GM06990 (cell line): Measurements from ENCODE around the gene CD99L2.

Experiments
- DNase-seq: peaks from one replicate; pipeline ENCODE4 v3.0.0-alpha.2; 2011; ENCODE audit not compliant: insufficient read length; ENCODE audit errors: extremely low read depth
- H3K27me3 ChIP-seq: replicated peaks from 2 replicates; pipeline ENCODE4 v1.6.0; 2011; ENCODE audit warnings: low read length; ENCODE audit not compliant: control insufficient read depth, insufficient read depth
- H3K36me3 ChIP-seq: 2 replicates; pipeline ENCODE4 v1.5.1; 2011; ENCODE audit warnings: low read length; ENCODE audit not compliant: control insufficient read depth, insufficient read depth
- H3K4me3 ChIP-seq: replicated peaks from 2 replicates; pipeline ENCODE4 v1.5.1; 2011; ENCODE audit warnings: low read depth, mild to moderate bottlenecking, control low read depth, low read length
- CTCF ChIP-seq: IDR thresholded peaks from 2 replicates; pipeline ENCODE4 v1.5.1; 2011; ENCODE audit warnings: low read length, control low read depth, mild to moderate bottlenecking, inconsistent platforms; ENCODE audit not compliant: insufficient read depth, poor library complexity, severe bottlenecking

The CD99L2 gene

GRCh38 chrX:150842198-150842685, 56.2 kb downstream of the CD99L2 start:
- no peak for TF ChIP-seq CTCF
- Histone ChIP-seq H3K36me3 (no peaks in the 10 kb centered on the region), H3K27me3 (no peaks in the 10 kb centered on the region), H3K4me3 (no peak overlapping the region)
- DNase-seq: no peak

GRCh38 chrX:150841456-150842197, 56.8 kb downstream of the CD99L2 start:
- Histone ChIP-seq H3K27me3 (no peaks in the 10 kb centered on the region), H3K36me3 (no peaks in the 10 kb centered on the region), H3K4me3 (no peak overlapping the region)
- no peak for TF ChIP-seq CTCF
- DNase-seq: no peak

- no peaks in the 10 kb centered on the region for H3K27me3 ChIP-seq
- no peaks in the 10 kb centered on the region for H3K36me3 ChIP-seq
- TF ChIP-seq CTCF: no peak
- no peak for DNase-seq
- no peak overlapping the region for H3K4me3 ChIP-seq
Observed at GRCh38 chrX:150837845-150838244, 60.6 kb downstream of the CD99L2 start.

- no peak overlapping the region for H3K4me3 ChIP-seq
- H3K27me3 ChIP-seq: no peaks in the 10 kb centered on the region
- no peaks in the 10 kb centered on the region for H3K36me3 ChIP-seq
- DNase-seq: no peak
- no peak for TF ChIP-seq CTCF
Observed at GRCh38 chrX:150834695-150835094, 63.8 kb downstream of the CD99L2 start.

GRCh38 chrX:150833454-150834056, 64.9 kb downstream of the CD99L2 start:
- TF ChIP-seq CTCF: no peak
- H3K36me3 ChIP-seq: no peaks in the 10 kb centered on the region
- no peaks in the 10 kb centered on the region for H3K27me3 ChIP-seq
- H3K4me3 ChIP-seq: no peak overlapping the region
- no peak for DNase-seq
